ENCODE results near the gene ACTG2. TPM values are rescaled to one million over a fixed set of nuclear protein-coding genes. Genes with fewer than 3 reads are reported as not detected.
A peak's percentile ranks its signal among the peaks of the same experiment; 100 is the strongest.

ACTG2 gene
- total and polyA plus RNA-seq, 2 donors (not counting 1 experiment from before 2014, with no cell fraction given): not detected

GRCh38 chr2:73942664-73943063 is 49.9 kb downstream of the ACTG2 start:
- ChIA-PET CTCF (interaction anchor here (1.0 kb wide), 1 partner anchor 178 kb away, joined by 3 read pairs; no protein-coding TSS in a partner anchor), POLR2A (interaction anchor here (0.6 kb wide), 1 partner anchor 28 kb away, joined by 5 read pairs; no protein-coding TSS in a partner anchor)
- ATAC-seq (ENCODE audit: low read depth): no peak
- TF ChIP-seq EZH2 (IDR thresholded peaks at IDR 0.05; ENCODE audit: borderline replicate concordance, insufficient read depth, low read depth, low read length, poor library complexity, severe bottlenecking) (no peak), CTCF (IDR thresholded peaks at IDR 0.05) (no peak)
- H3K79me2 ChIP-seq (ENCODE audit: control insufficient read depth, insufficient read depth, low read length): peaks cover 73% of the 10 kb centered on the region
- H3K4me1 ChIP-seq (ENCODE audit: control insufficient read depth in 2 of 2, insufficient read depth in 2 of 2, low read length in 2 of 2): peaks cover 0 to 6% of the 10 kb centered on the region in 2 donors
- no peak overlapping the region for H3K4me2 ChIP-seq (replicated peaks; ENCODE audit: low read depth, low read length, poor library complexity, severe bottlenecking)
- H4K20me1 ChIP-seq (ENCODE audit: control insufficient read depth, insufficient read depth, low read length, poor library complexity, severe bottlenecking): peaks cover 73% of the 10 kb centered on the region
- H3K9me3 Mint-ChIP-seq (ENCODE audit: insufficient read depth): no peaks in the 10 kb centered on the region
- H3K9ac ChIP-seq (ENCODE audit: low read length): no peak overlapping the region
- peaks cover 11 to 63% of the 10 kb centered on the region in 2 experiments for H3K36me3 ChIP-seq (replicated peaks in 1 of 2; ENCODE audit: control extremely low read depth in 1 of 2, control insufficient read depth in 1 of 2, extremely low read depth in 1 of 2, insufficient read depth in 2 of 2, low read length in 1 of 2)
- no peak overlapping the region for H3K4me3 Mint-ChIP-seq
- H3K4me1 Mint-ChIP-seq: peaks cover 40% of the 10 kb centered on the region
- no peak overlapping the region for H2AFZ ChIP-seq (ENCODE audit: insufficient read depth, low read depth, low read length, poor library complexity, severe bottlenecking)
- no peak overlapping the region for H3K27ac Mint-ChIP-seq
- H3K27ac ChIP-seq (ENCODE audit: low read length in 2 of 2): no peak overlapping the region
- no peaks in the 10 kb centered on the region for H3K27me3 ChIP-seq (replicated peaks in 1 of 4; ENCODE audit: control extremely low read depth in 1 of 4, control insufficient read depth in 3 of 4, insufficient read depth in 4 of 4, low read length in 3 of 4)
- no peak overlapping the region for H3K4me3 ChIP-seq (ENCODE audit: control extremely low read depth in 1 of 5, extremely low read depth in 1 of 5, insufficient read depth in 1 of 5, low read depth in 2 of 5, low read length in 4 of 5)
- DNase-seq: no peak
- intact Hi-C loops (cut with micrococcal nuclease): loop anchor here (5.0 kb wide), 1 partner anchor 35 kb away; no protein-coding TSS in a partner anchor
- no CpG with 5 or more reads among the region's 2 CpGs for WGBS (ENCODE audit: insufficient coverage)
- no peaks in the 10 kb centered on the region for H3K27me3 Mint-ChIP-seq
- no peaks in the 10 kb centered on the region for H3K9me3 ChIP-seq (ENCODE audit: control extremely low read depth in 1 of 3, control insufficient read depth in 2 of 3, insufficient read depth in 1 of 3, low read length in 2 of 3)

- Histone ChIP-seq H3K27me3 (replicated peaks in 1 of 4; ENCODE audit: control extremely low read depth in 1 of 4, control insufficient read depth in 3 of 4, insufficient read depth in 4 of 4, low read length in 3 of 4) (no peaks in the 10 kb centered on the region), H3K79me2 (ENCODE audit: control insufficient read depth, insufficient read depth, low read length) (peaks cover 54% of the 10 kb centered on the region), H3K9me3 (ENCODE audit: control extremely low read depth in 1 of 3, control insufficient read depth in 2 of 3, insufficient read depth in 1 of 3, low read length in 2 of 3) (no peaks in the 10 kb centered on the region), H3K27ac (ENCODE audit: low read length in 2 of 2) (peak overlapping the region in 1 of 2 donors; percentile 13), H3K36me3 (replicated peaks in 1 of 2; ENCODE audit: control extremely low read depth in 1 of 2, control insufficient read depth in 1 of 2, extremely low read depth in 1 of 2, insufficient read depth in 2 of 2, low read length in 1 of 2) (peaks cover 2 to 62% of the 10 kb centered on the region in 2 experiments), H3K9ac (ENCODE audit: low read length) (no peak overlapping the region), H3K4me1 (ENCODE audit: control insufficient read depth in 2 of 2, insufficient read depth in 2 of 2, low read length in 2 of 2) (peaks cover 20 to 25% of the 10 kb centered on the region in 2 donors), H2AFZ (ENCODE audit: insufficient read depth, low read depth, low read length, poor library complexity, severe bottlenecking) (no peak overlapping the region), H3K4me2 (replicated peaks; ENCODE audit: low read depth, low read length, poor library complexity, severe bottlenecking) (no peak overlapping the region), H4K20me1 (ENCODE audit: control insufficient read depth, insufficient read depth, low read length, poor library complexity, severe bottlenecking) (peaks cover 62% of the 10 kb centered on the region), H3K4me3 (ENCODE audit: control extremely low read depth in 1 of 5, extremely low read depth in 1 of 5, insufficient read depth in 1 of 5, low read depth in 2 of 5, low read length in 4 of 5) (no peak overlapping the region)
- Mint-ChIP-seq H3K4me1 (peaks cover 47% of the 10 kb centered on the region), H3K4me3 (no peak overlapping the region), H3K27me3 (no peaks in the 10 kb centered on the region), H3K9me3 (ENCODE audit: insufficient read depth) (no peaks in the 10 kb centered on the region), H3K27ac (no peak overlapping the region)
- POLR2A ChIA-PET: no interaction called here
- ATAC-seq (ENCODE audit: low read depth) (no peak), DNase-seq (no peak)
- 49% methylated on average over 2 of the region's 4 CpGs for WGBS (ENCODE audit: insufficient coverage)
- TF ChIP-seq EZH2 (IDR thresholded peaks at IDR 0.05; ENCODE audit: borderline replicate concordance, insufficient read depth, low read depth, low read length, poor library complexity, severe bottlenecking) (no peak), CTCF (IDR thresholded peaks at IDR 0.05) (no peak)
- intact Hi-C loops (cut with micrococcal nuclease): loop anchor here (5.0 kb wide), 2 partner anchors 37 to 38 kb away; partner anchors contain the start of gene TET3
- CTCF ChIA-PET: no interaction called here
Observed at GRCh38 chr2:73944714-73945113, 51.9 kb downstream of the ACTG2 start.

Measured in B cell (primary cell).